Limb (tissue), 2 donors: ENCODE data around the gene FJX1.
"Not testable (repeated sequence)": the region's sequence is repeated elsewhere in the genome, so short reads cannot be mapped to it uniquely, and the experiment has no call there.

Experiments used
- DNase-seq, 2 donors: peaks; one replicate each; pipeline ENCODE4 v3.0.0-alpha.2; 2016; ENCODE audit errors: extremely low spot score in 2 of 2

Gene FJX1

GRCh38 chr11:35664977-35665441, 46.7 kb downstream of the FJX1 start:
- DNase-seq = no peak

- no peak for DNase-seq
These were observed 49.0 kb downstream of the FJX1 start for GRCh38 chr11:35667257-35667656.

DNA sequence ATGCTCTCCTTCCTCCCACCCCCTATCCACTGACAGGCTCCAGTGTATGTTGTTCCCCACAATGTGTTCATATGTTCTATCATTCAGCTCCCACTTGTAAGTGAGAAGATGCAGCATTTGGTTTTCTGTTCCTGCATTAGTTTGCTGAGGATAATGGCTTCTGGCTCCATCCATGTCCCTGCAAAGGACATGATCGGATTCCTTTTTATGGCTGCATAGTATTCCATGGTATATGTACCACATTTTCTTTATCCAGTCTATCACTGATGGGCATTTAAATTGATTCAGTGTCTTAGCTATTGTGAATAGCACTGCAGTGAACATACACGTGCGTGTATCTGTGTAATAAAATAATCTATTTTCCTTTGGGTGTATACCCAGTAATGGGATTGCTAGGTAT, 50.1 kb downstream of the FJX1 start:
- not testable (repeated sequence) for DNase-seq
